Tibial nerve (tissue), 4 donors: ENCODE measurements around the gene TRPC3.

Source experiments
- EP300 ChIP-seq, 2 donors: sonication (generic); formaldehyde crosslinking; IDR thresholded peaks; one replicate each; pipeline ENCODE4 v1.6.1; 2017; ENCODE audit warnings: antibody characterized with exemption in 2 of 2, mild to moderate bottlenecking in 1 of 2
- POLR2A ChIP-seq, 2 donors: fragments of 450-650 bp; IDR thresholded peaks; one replicate each; pipeline ENCODE4 v1.6.1; 2017; ENCODE audit warnings: antibody characterized with exemption in 2 of 2, mild to moderate bottlenecking in 2 of 2, moderate library complexity in 2 of 2
- TF ChIP-seq, protein P1 (sequence below), 5 experiments: fragments of 200-600 bp in 3 of 5; fragments of 450-650 bp in 2 of 5; sonication (generic) in 3 of 5; IDR thresholded peaks; one replicate each; pipeline ENCODE4 v1.5.1; 2016 to 2019; ENCODE audit warnings: antibody characterized with exemption in 5 of 5, mild to moderate bottlenecking in 3 of 5, moderate library complexity in 2 of 5

- TF ChIP-seq, protein P1, sequence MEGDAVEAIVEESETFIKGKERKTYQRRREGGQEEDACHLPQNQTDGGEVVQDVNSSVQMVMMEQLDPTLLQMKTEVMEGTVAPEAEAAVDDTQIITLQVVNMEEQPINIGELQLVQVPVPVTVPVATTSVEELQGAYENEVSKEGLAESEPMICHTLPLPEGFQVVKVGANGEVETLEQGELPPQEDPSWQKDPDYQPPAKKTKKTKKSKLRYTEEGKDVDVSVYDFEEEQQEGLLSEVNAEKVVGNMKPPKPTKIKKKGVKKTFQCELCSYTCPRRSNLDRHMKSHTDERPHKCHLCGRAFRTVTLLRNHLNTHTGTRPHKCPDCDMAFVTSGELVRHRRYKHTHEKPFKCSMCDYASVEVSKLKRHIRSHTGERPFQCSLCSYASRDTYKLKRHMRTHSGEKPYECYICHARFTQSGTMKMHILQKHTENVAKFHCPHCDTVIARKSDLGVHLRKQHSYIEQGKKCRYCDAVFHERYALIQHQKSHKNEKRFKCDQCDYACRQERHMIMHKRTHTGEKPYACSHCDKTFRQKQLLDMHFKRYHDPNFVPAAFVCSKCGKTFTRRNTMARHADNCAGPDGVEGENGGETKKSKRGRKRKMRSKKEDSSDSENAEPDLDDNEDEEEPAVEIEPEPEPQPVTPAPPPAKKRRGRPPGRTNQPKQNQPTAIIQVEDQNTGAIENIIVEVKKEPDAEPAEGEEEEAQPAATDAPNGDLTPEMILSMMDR (IDR thresholded peaks at IDR 0.05) = no peak
- TF ChIP-seq POLR2A (IDR thresholded peaks at IDR 0.05) (no peak), EP300 (IDR thresholded peaks at IDR 0.05) (no peak)
Observed at GRCh38 chr4:121946644-121947043, 5.2 kb downstream of the TRPC3 start.
